Type B pancreatic cell (in vitro differentiated cells): ENCODE data around the gene COX5B. TPM values are rescaled to one million over a fixed set of nuclear protein-coding genes. Genes with fewer than 3 reads are reported as not detected.

Experiments
- DNase-seq: peaks from one replicate; pipeline ENCODE4 v3.0.0; 2021; ENCODE audit warnings: mixed read lengths; ENCODE audit not compliant: unreplicated experiment; ENCODE audit errors: extremely low spot score
- H3K27ac Mint-ChIP-seq: 2 replicates; pipeline ENCODE4 v1.8.0; 2021; ENCODE audit warnings: mild to moderate bottlenecking, mixed read lengths
- H3K27me3 Mint-ChIP-seq: 2 replicates; pipeline ENCODE4 v1.8.0; 2021; ENCODE audit warnings: mixed read lengths
- H3K36me3 Mint-ChIP-seq: 2 replicates; pipeline ENCODE4 v1.8.0; 2021; ENCODE audit warnings: mixed read lengths
- H3K4me1 Mint-ChIP-seq: one replicate; pipeline ENCODE4 v1.8.0; 2021; ENCODE audit warnings: mixed read lengths; ENCODE audit not compliant: unreplicated experiment
- H3K4me3 Mint-ChIP-seq: 2 replicates; pipeline ENCODE4 v1.8.0; 2021; ENCODE audit warnings: mild to moderate bottlenecking, mixed read lengths
- H3K9me3 Mint-ChIP-seq: 2 replicates; pipeline ENCODE4 v1.8.0; 2021; ENCODE audit warnings: mixed read lengths
- CTCF ChIP-seq: fragments of 200-600 bp; sonication (generic); conservative IDR thresholded peaks from 2 replicates; pipeline ENCODE4 v1.5.0; 2021; ENCODE audit warnings: antibody characterized with exemption, mild to moderate bottlenecking
- total RNA-seq: library from RNA; stranded (reverse); gene quantifications from 2 replicates; pipeline ENCODE4 v1.2.1, GENCODE V29; 2021; ENCODE audit warnings: low replicate concordance

The COX5B gene
- total RNA-seq, 1 donor from 2014 or later = 244 TPM

GRCh38 chr2:97697252-97698235 lies 51.7 kb downstream of the COX5B start:
- H3K27ac Mint-ChIP-seq = peak overlapping the region; percentile 77
- peak overlapping the region; percentile 49 for H3K4me3 Mint-ChIP-seq
- peak; percentile 99 for TF ChIP-seq CTCF
- DNase-seq = peak; percentile 87
- no peaks in the 10 kb centered on the region for H3K27me3 Mint-ChIP-seq
- H3K4me1 Mint-ChIP-seq = peaks cover 18% of the 10 kb centered on the region
- no peaks in the 10 kb centered on the region for H3K9me3 Mint-ChIP-seq
- H3K36me3 Mint-ChIP-seq = no peaks in the 10 kb centered on the region

Other genes starting within 250 kb of the COX5B start
- gene ANKRD36B, start 56.2 kb upstream of the COX5B start, total RNA-seq = 20.9 and 42.1 TPM in 2 replicates
- 59.5 and 69.0 TPM in 2 replicates for gene ACTR1B, start 18.0 kb downstream of the COX5B start, total RNA-seq
- 9.0 and 11.5 TPM in 2 replicates for gene C2orf92, start 23.7 kb downstream of the COX5B start, total RNA-seq
- 1.2 and 2.5 TPM in 2 replicates for gene ZAP70, start 67.5 kb downstream of the COX5B start, total RNA-seq